Measurements from ENCODE around the gene P2RX7. TPM values are rescaled to one million over a fixed set of nuclear protein-coding genes. Genes with fewer than 3 reads are reported as not detected.

P2RX7 gene
- total RNA-seq, 4 donors from 2014 or later, result 0.35 to 0.46 (median 0.41) TPM; not detected in 1

DNA sequence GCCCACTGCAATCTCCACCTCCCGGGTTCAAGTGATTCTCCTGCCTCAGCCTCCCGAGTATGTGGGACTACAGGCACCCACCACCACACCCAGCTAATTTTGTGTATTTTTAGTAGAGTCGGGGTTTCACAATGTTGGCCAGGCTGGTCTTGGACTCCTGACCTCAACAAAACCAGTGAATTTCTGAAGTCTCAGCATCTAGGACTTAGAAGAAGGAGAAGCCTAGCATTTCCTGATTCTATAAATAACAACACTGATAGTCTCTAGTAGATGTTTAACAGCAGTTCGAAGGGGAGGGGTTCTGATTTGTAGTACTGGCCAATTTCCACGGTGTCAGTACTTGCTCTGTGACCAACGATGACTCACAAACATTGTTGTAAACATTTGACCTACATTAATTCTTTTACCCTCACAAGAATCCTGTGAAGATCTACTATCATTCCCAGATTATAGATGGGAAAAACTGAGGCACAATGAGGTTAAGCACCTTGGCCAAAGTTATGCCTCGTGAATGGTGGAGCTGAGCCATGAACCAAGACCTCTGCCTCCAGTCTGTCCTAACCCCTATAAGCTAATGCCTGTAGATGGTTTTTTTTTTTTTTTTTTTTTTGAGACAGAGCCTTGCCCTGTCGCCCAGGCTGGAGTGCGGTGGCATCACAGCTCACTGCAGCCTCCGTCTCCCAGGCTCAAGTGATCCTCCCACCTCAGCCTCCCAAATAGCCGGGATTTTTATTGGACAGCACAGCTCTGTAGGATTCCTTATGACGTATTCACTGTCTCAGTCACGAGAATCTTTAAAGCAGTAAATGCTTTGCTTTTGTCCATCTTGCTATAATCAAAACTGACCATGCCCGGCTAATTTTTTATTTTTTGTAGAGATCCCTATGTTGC lies 82.4 kb downstream of the P2RX7 start:
- H3K27me3 ChIP-seq, result no peaks in the 10 kb centered on the region
- H3K27ac ChIP-seq, result peak overlapping the region in 2 of 4 donors; percentile 15 to 39
- no peaks in the 10 kb centered on the region for H3K36me3 ChIP-seq
- H3K4me1 ChIP-seq, result peaks cover 0 to 8% of the 10 kb centered on the region in 2 donors
- TF ChIP-seq, protein P1, sequence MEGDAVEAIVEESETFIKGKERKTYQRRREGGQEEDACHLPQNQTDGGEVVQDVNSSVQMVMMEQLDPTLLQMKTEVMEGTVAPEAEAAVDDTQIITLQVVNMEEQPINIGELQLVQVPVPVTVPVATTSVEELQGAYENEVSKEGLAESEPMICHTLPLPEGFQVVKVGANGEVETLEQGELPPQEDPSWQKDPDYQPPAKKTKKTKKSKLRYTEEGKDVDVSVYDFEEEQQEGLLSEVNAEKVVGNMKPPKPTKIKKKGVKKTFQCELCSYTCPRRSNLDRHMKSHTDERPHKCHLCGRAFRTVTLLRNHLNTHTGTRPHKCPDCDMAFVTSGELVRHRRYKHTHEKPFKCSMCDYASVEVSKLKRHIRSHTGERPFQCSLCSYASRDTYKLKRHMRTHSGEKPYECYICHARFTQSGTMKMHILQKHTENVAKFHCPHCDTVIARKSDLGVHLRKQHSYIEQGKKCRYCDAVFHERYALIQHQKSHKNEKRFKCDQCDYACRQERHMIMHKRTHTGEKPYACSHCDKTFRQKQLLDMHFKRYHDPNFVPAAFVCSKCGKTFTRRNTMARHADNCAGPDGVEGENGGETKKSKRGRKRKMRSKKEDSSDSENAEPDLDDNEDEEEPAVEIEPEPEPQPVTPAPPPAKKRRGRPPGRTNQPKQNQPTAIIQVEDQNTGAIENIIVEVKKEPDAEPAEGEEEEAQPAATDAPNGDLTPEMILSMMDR (IDR thresholded peaks at IDR 0.05 in 4 of 5, conservative IDR thresholded peaks at IDR 0.05 in 1 of 5), result no peak
- no peak for TF ChIP-seq POLR2A (IDR thresholded peaks at IDR 0.05)
- ATAC-seq (peak in 1 of 2 donors; percentile 26), DNase-seq (no peak)
- no peaks in the 10 kb centered on the region for H3K9me3 ChIP-seq
- in situ Hi-C loops (cut with MboI; ENCODE audit: low sequenced_read_pairs in 4 of 4) (no loop called here), intact Hi-C loops (cut with DNase I; ENCODE audit: low total_unique reads) (loop anchor here (5.0 kb wide), 1 partner anchor 88 kb away; no protein-coding TSS in a partner anchor)
- H3K4me3 ChIP-seq, result no peak overlapping the region

DNA sequence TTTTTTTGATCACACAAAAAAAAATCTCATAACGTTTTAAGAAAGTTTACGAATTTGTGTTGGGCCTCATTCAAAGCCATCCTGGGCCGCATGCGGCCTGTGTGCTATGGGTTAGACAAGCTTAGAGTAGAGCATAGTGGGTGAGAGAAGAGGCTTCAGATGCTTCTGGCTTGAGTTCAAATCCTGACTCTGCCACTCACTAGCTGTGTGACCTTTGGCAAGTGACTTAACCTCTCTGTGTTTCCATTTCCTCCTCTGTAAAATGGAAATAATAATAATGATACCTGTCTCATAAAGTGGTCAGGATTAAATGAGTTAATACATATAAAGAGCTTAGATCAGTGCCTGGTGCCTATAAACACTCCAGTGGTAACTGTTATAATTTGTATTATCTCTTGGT lies 83.4 kb downstream of the P2RX7 start:
- Histone ChIP-seq H3K27ac (no peak overlapping the region), H3K27me3 (no peaks in the 10 kb centered on the region), H3K4me3 (no peak overlapping the region), H3K4me1 (no peaks in the 10 kb centered on the region), H3K9me3 (no peaks in the 10 kb centered on the region), H3K36me3 (no peaks in the 10 kb centered on the region)
- TF ChIP-seq, protein P1 (IDR thresholded peaks at IDR 0.05 in 4 of 5, conservative IDR thresholded peaks at IDR 0.05 in 1 of 5), result no peak
- no peak for TF ChIP-seq POLR2A (IDR thresholded peaks at IDR 0.05)
- DNase-seq (no peak), ATAC-seq (no peak)
- intact Hi-C loops (cut with DNase I; ENCODE audit: low total_unique reads), result no loop called here
- in situ Hi-C loops (cut with MboI; ENCODE audit: low sequenced_read_pairs in 4 of 4), result no loop called here

DNA sequence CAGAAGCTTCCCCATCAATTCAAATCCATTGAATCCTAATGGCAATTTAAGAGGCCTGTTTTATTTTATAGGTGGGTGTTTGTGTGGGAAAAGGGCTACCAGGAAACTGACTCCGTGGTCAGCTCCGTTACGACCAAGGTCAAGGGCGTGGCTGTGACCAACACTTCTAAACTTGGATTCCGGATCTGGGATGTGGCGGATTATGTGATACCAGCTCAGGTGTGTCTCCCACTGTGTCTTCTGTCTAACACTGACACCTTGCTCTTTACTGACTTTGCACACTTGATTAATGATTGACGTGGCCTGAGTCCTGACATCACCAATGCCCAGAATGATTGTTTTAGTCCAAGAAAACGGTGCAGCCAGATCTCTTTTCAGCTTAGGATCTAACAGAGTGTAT lies 84.4 kb downstream of the P2RX7 start:
- DNase-seq, result no peak
- H3K27me3 ChIP-seq, result no peaks in the 10 kb centered on the region
- no peaks in the 10 kb centered on the region for H3K4me1 ChIP-seq
- no peak for ATAC-seq
- no peaks in the 10 kb centered on the region for H3K36me3 ChIP-seq
- in situ Hi-C loops (cut with MboI; ENCODE audit: low sequenced_read_pairs in 4 of 4) (no loop called here), intact Hi-C loops (cut with DNase I; ENCODE audit: low total_unique reads) (no loop called here)
- H3K27ac ChIP-seq, result no peak overlapping the region
- TF ChIP-seq POLR2A (IDR thresholded peaks at IDR 0.05), result no peak
- TF ChIP-seq, protein P1 (IDR thresholded peaks at IDR 0.05 in 4 of 5, conservative IDR thresholded peaks at IDR 0.05 in 1 of 5), result no peak
- no peak overlapping the region for H3K4me3 ChIP-seq
- no peaks in the 10 kb centered on the region for H3K9me3 ChIP-seq

DNA sequence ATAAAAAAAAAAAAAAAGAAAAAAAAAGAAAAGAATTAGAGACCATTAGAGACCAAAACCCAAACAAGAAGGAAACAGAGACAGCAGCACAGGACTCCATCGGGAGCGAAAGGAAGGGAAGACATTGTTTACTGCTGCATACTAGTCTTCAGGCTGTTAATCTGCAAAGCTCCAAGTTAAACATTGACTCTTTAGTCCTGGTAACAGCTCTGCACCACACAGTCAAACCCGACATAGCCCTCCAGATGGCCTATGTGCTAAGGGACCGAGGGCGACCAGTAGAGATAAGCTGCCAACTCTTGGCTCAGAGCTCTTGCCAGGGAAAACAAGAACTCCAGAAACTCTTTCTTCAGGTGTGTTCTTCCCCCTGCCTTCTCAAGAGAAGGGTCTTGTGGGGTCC lies 85.1 kb downstream of the P2RX7 start:
- H3K36me3 ChIP-seq, result no peaks in the 10 kb centered on the region
- intact Hi-C loops (cut with DNase I; ENCODE audit: low total_unique reads), result no loop called here
- no peak for DNase-seq

More for the DNA sequence above, 85.1 kb downstream of the P2RX7 start:
- H3K4me1 ChIP-seq, result no peaks in the 10 kb centered on the region
- H3K4me3 ChIP-seq, result no peak overlapping the region
- TF ChIP-seq, protein P1 (IDR thresholded peaks at IDR 0.05 in 4 of 5, conservative IDR thresholded peaks at IDR 0.05 in 1 of 5), result no peak
- no peak for TF ChIP-seq POLR2A (IDR thresholded peaks at IDR 0.05)
- no peak for ATAC-seq
- no peaks in the 10 kb centered on the region for H3K27me3 ChIP-seq
- no peaks in the 10 kb centered on the region for H3K9me3 ChIP-seq
- in situ Hi-C loops (cut with MboI; ENCODE audit: low sequenced_read_pairs in 4 of 4), result no loop called here
- no peak overlapping the region for H3K27ac ChIP-seq

All from gastrocnemius medialis (tissue), 4 donors.